Measurements from ENCODE around the gene WDFY2.

Gene WDFY2

DNA sequence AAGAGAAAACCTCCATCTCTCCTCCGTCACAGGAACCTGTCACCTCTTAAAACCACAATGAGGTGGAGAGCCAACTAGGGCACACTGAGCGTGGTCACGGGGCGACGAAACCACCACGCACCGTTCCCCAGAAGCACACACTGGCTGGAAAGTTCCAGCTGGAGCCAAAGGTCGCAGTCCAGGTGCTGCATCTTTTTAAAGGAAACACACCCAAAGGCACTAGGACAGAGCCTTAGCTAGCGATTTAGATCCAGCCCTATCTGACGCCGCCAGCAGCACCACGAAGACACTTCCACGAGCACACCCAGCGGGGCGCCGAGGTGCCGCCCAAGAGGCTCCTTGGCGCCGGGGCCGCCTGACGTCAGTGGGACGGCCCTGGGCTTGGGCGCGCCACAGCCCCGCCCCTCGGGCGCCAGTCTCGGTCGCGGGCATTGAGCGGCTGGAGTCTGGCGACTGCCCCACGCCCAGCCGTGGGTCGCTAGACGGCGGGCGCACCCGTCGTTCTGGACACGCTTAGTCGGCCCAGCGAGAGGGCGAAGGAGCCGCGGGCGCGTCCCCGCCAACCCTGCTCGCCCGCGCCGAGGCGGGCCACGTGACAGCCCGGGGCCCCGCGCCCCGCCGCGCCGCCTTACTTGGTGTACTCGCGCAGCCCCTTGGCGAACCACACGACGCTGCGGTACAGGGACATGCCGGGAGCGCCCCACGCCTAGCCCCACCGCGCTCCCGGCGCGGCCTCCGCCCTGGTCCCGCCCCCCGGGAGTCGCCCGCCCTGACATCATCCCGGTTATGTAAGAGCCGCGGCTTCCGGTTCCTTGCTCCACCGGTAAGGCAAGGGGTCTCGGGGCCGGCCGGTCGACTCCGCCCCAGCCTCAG is 219.4 kb downstream of the WDFY2 start, which contains the start of gene DHRS12:
Gene DHRS12, minus strand, starts transcription at position 742 of the 873 bp plus-strand sequence. CDS start 4,504 bp downstream, outside the sequence.
- DNase-seq, result peak; percentile 75

- DNase-seq, result no peak
These were observed 220.3 kb downstream of the WDFY2 start for GRCh38 chr13:51804295-51805172.

DNA sequence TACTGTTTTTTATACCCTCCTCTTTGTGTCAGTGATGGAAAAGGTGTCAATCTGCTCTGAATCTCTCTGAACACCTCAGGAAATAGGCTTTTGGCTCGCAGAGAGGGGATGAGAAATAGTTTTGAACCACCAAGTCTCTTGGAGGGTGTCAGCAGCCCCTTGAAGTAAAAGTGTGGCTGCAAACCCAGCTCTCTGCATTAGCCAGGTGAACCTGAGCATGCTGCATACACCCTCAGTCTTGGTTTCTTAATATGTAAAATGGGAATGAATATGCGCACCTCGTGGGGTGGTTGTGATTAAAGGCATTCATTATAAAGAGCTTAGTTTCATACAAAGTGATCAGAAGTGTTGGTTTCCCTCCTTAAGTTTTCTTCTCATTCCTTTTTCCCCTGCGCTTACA is 221.1 kb downstream of the WDFY2 start:
- no peak for DNase-seq

- no peak for DNase-seq
These were observed 221.7 kb downstream of the WDFY2 start for GRCh38 chr13:51805925-51806324.

- DNase-seq, result no peak
These were observed 222.3 kb downstream of the WDFY2 start for GRCh38 chr13:51806566-51806965.

DNA sequence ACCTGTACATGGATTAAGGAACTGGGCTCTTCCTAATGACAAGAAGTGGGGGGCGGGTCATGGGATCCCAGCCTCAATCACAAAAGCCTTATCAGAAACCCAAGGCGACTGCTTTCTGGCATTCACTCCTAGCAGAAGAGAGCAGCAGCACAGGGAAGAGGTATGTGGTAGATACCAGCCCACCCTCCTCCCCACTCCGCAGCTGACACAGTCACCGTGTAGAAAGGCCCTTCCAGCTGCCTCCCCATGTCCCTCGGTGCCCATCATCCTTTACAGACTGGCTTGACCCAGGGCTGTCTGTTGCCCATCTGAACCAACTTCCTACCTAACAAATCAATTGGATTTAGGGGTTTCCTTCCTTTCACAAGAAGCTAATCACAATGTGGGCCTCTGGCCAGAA is 222.8 kb downstream of the WDFY2 start:
- DNase-seq, result no peak

DNA sequence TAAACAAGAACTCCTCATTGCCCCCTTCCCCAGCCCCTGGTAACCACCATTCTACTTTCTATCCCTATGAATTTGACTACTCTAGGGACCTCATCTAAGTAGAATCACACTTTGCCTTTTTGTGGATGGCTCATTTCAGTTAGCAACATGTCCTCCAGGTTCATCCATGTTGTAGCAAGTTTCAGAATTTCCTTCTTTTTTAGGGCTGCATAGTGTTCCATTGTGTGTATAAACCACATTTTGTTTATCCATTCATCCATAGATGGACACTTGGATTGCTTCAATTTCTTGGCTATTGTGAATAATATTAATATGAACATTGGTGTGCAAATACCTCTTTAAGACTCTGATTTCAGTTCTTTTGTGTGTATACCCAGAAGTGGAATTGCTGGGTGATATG is 224.5 kb downstream of the WDFY2 start:
- no peak for DNase-seq

- DNase-seq, result peak; percentile 66
These were observed 226.8 kb downstream of the WDFY2 start for GRCh38 chr13:51811046-51811445.

- DNase-seq, result no peak
These were observed 227.7 kb downstream of the WDFY2 start for GRCh38 chr13:51811920-51812451.

DNA sequence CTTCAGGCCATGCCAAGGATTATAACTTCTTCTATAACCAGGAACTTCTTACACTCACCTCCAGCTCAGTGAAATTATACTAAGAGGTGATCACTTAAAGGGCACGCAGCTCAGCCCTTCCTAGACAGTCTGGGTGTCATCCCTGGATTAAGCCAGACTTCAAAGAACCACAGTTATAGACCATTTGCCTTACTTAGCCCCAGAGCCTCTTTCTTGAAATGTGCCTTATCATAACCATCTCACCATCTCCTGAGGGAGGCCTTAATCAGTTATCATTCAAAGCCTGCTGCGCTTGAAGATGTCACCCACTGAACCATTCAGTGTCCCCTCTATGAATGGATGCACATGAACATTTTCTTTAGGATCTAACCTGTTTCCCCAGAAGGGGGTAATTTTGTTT is 229.8 kb downstream of the WDFY2 start:
- no peak for DNase-seq

- peak; percentile 58 for DNase-seq
These were observed 230.8 kb downstream of the WDFY2 start for GRCh38 chr13:51814825-51815650.

DNA sequence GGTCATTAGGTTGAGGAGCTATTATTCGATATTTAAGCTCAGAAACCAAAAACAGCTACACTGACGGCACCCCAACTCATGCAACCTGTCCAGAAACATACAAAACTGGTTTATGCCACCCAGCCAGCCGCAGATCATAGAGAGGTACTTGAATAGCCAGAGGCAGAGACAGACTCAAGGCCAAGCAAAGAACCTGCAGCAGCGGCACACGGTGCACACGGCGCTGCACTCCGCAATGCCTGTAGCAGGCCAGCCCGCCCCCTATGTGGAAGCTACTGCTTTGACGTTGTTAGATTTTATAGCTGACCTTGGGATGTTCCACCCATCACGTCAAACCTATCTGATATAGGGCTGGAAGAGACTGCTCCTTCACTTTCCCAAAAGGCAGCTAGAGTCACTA is 231.6 kb downstream of the WDFY2 start:
- DNase-seq, result no peak

- DNase-seq, result no peak
These were observed 232.5 kb downstream of the WDFY2 start for GRCh38 chr13:51816604-51817249.

All from NCI-H526 treated with DMSO at 0.1 percent for 48 hours (cell line).